Stomach (tissue), 4 donors: ENCODE results near the gene RNF4.

Source experiments
- POLR2A ChIP-seq, 4 donors: fragments of 450-650 bp; IDR thresholded peaks; one replicate each; pipeline ENCODE4 v1.6.1; 2016; ENCODE audit warnings: antibody characterized with exemption in 4 of 4, control low read depth in 2 of 4, mild to moderate bottlenecking in 1 of 4, moderate library complexity in 1 of 4
- TF ChIP-seq, protein P1 (sequence below), 7 experiments: fragments of 450-650 bp in 4 of 7; fragments of 200-600 bp in 3 of 7; sonication (generic) in 3 of 7; IDR thresholded peaks; one replicate each; pipeline ENCODE4 v1.5.1; 2016 to 2019; ENCODE audit warnings: antibody characterized with exemption in 7 of 7, control low read depth in 2 of 7, mild to moderate bottlenecking in 1 of 7

DNA sequence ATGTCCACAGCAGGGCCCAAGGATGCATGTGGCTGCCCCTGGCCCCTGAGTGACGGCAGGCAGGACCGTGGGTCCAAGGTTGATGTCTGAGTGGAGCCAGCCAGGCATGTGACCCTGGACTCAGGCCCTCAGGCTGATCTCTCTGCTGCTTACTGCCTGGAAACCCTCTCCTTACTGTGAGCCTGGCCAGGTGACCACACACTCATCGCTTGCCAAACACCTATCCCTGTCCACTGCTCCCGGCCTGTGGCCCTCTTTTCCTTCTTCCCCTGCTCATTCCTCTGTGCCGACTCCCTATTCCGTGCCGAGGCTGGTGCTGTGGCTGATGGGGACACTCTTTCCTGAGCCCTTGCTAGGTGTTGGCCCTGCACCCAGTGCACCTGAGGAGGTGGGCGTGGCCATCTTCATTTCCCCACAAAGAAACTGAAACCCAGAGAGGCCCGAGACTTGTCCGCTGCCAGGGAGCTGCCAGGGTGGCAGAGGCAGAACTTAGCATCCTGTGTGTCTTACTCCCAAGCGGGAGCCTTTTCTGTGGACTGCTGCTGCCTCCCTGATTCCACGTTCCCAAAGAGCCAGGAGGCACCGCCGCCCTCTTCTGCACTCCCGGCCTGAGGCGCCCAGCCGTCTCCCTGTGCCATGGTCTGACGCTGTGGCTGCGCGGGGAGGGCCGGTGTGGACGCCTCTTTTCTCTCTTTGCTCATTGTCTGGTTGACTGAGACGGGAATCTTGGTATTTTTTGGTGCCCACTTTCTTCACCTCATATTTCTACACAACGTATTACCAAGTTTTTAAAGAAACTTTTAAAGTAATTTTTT lies 11.2 kb upstream of the RNF4 start:
- no peak for TF ChIP-seq POLR2A (IDR thresholded peaks at IDR 0.05)
- TF ChIP-seq, protein P1, sequence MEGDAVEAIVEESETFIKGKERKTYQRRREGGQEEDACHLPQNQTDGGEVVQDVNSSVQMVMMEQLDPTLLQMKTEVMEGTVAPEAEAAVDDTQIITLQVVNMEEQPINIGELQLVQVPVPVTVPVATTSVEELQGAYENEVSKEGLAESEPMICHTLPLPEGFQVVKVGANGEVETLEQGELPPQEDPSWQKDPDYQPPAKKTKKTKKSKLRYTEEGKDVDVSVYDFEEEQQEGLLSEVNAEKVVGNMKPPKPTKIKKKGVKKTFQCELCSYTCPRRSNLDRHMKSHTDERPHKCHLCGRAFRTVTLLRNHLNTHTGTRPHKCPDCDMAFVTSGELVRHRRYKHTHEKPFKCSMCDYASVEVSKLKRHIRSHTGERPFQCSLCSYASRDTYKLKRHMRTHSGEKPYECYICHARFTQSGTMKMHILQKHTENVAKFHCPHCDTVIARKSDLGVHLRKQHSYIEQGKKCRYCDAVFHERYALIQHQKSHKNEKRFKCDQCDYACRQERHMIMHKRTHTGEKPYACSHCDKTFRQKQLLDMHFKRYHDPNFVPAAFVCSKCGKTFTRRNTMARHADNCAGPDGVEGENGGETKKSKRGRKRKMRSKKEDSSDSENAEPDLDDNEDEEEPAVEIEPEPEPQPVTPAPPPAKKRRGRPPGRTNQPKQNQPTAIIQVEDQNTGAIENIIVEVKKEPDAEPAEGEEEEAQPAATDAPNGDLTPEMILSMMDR (IDR thresholded peaks at IDR 0.05) = no peak
